Inferior parietal cortex (tissue), 1 donor: ENCODE measurements around the gene ARSG.
"Not testable (repeated sequence)": the region's sequence is repeated elsewhere in the genome, so short reads cannot be mapped to it uniquely, and the experiment has no call there.

Source experiments
- DNase-seq: peaks from one replicate; pipeline ENCODE4 v3.0.0-alpha.2; 2016; ENCODE audit errors: extremely low spot score

The ARSG gene

DNA sequence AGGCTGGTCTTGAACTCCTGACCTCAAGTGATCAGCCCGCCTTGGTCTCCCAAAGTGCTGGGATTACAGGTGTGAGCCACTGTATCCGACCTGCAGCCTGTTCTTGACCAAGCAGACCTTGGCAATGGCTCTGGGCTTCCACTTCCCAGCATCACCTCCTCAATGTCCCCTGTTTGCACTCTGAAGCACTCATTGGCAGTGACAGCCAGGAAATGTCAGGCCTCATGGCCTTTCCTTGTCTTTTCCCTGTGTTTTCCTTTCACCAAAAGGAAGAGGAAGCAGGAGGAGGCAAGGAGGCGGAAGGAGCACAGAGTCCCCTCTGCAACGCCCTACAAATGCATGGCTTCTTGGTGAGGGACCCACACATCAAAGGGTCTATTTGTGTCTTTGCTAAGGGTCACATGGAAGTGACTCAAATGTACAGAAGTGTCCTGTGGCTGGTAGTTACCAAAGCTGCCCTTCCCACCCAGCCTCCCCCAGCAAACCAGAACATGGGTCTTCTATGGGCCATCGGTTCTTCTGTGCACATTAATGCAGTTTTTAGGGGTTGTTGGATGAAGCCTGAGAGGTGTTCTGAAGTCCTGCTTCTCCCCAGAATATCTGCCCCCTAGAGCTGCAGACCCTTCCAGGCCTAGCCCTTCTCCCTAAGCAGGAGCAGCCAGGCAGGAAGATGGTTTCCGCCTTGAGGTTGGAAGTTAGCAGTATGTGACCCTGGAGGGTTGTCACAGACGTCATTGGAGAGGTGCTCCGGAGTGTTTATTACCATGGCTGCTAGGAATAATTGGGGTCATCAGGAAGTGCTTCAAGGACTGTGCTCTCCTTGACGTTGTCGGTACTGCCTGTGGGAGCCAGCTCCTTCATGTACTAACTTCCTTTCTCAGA is 105.2 kb downstream of the ARSG start:
- DNase-seq, result no peak

DNA sequence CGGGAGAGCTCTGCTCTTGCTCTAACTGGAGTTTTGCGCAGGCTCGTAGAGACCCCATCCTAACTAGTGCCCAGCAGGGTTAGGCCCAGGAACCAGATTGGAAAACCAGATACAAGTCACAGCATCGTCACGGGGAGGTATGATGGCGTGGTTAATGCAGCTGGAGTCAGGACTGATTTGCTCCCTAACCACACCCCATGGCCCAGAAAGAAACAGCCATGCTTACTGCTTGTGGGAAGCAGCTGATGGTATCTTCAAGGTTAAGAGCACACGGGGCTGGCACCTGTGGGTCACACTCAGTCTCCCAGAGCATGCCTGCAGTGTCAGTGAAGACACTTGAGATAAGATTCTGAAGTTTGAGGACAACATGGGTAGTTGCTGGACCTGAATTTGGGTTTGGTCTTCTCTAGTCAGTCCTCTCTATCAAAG is 105.8 kb downstream of the ARSG start:
- DNase-seq, result no peak

DNA sequence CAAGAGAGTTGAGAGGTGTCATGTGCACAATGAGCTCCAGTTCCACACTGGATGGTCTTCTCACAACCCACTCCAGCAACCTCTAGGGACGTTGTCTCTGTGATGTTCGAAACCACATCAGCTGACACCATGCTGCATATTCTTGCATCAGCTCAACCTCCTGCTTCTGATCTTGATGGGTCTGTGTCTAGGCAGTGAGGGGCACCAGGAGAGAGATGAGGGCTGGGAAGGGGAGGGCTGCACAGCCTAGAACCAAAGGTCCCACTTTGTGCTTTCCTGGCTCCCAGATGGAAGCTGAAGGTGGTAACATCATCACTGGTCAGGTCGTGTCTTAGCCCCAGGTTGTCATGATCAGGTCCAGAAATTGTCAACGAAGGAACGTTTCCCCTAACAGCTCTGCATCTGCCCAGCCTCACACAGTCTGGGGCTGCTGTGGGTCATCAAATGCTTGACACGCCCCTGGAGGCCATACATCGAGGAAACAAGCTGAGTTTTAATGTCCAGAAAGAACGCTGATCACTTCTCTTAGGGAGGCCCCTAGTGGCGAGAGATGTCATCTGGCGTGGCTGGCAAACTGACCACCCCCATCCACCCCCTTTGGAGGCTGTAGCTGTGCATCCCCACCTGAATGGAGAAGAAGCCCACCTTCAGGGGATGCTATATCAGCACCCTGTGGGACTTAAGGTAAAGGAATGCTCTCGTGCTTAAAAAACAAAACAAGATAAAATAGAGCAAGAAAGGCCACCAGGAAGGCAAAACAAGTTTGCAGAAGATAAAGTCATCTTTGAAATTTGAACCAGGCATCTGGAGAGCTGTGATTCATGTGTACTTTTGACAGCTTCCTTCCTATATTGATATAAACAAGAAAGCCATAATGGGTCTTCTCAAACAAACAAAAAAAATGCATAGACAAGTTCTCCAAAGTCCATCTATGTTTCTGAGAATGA is 107.7 kb downstream of the ARSG start:
- DNase-seq, result peak; percentile 42

DNA sequence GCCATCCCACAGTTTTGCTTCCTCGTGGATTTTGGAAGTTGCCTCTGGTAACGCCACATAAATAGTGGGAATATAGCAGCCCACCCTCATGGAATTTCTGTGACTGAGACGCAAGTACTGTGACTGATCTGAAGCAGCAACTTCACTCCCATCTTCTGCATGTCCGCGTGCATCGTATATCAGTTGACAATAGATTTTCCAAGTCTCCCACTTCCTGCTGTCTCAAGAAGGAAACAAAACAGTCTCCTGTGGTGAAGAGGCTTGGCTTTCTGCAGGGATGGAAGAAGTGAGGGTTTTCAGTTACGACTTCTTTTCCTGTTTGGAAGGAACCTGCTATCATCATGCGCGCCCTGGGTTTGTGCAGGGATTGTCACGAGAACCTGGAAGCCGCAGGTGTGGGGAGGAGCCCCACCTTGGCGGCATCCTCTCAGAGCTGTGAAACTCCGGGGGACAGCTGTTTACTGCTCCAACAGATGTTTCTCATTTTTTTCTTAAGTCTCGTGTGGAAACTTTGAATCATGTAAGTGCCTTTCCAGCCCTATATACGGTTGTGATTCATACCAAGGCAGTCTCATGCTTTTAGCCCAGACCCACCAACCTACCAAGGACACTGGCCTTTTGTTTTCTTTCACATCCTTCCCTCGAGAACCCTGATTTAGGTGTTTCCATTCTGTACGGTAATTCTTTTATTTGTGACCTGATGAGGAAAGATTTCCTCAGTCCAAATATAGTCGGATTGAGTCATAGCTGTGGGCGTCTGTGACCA is 108.5 kb downstream of the ARSG start:
- no peak for DNase-seq

DNA sequence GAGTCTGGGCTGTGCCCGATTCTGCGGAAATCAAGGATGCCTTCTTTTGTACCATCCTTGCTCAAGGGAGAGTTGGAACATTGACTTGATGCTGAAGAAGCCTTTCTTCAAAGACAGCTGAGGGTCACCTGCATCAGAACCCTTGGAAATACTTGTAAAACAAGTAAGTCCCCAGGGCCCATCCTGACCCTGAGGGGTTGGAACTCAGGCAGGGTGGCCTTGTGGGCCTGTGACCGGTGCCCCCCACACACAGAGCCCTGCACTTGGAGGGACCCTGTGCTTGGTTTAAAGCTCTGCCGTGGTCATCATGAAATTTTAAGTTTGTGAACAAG is 109.1 kb downstream of the ARSG start:
- DNase-seq, result peak; percentile 37

DNA sequence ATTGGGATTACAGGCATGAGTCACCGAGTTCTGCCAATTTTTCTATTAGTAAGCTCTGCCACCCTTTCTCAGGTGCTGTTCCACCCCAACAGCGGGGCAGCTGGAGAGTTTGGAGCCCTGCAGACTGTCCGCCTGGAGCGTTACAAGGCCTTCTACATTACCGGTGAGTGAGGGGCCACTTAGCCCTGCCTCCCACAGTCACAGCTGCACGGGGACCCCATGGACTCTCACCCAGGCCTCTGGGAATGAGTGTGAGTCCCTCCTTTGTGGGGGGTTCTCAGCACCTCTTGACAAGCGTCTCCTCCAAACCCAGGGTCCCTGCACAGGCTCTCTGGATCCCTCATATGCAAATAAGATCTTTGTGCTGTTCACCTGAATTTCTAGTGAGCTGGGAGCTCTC is 110.0 kb downstream of the ARSG start:
- DNase-seq, result no peak

DNA sequence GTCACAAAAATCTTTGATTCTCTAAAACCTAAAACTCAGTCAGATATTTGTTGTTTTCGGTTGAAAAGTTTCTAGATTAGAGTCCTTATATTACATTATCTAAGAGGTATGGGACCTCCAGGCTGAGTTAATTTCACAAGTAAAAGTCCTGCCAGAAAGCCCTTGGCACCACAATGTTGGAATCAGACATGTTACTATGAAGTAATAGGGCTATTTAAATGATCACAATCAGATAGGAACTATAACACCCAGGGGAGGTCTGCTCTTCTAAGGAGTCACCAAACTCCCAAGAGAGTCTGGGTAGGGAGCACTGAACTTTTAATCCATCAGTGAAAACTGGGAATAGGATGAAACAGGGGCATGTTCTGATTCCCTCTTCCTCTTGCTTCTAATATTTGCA is 111.8 kb downstream of the ARSG start:
- no peak for DNase-seq

DNA sequence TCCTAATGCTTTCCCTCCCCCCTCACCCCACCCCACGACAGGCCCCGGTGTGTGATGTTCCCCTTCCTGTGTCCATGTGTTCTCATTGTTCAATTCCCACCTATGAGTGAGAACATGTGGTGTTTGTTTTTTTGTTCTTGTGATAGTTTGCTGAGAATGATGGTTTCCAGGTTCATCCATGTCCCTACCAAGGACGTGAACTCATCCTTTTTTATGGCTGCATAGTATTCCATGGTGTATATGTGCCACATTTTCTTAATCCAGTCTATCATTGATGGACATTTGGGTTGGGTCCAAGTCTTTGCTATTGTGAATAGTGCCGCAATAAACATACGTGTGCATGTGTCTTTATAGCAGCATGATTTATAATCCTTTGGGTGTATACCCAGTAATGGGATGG is 112.5 kb downstream of the ARSG start:
- DNase-seq, result not testable (repeated sequence)

DNA sequence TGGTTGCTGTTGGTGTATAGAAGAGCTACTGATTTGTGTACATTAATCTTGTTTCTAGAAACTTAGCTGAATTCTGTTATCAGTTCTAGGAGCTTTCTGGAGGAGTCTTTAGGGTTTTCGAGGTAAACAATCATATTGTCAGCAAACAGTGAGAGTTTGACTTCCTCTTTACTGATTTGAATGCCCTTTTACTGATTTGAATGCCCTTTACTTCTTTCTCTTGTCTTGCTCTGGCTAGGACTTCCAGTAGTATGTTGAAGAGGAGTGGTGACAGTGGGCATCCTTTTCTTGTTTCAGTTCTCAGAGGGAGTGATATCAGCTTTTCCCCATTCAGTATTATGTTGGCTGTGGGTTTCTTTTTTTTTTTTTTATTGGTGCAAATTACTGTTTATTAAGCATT is 116.4 kb downstream of the ARSG start:
- not testable (repeated sequence) for DNase-seq

DNA sequence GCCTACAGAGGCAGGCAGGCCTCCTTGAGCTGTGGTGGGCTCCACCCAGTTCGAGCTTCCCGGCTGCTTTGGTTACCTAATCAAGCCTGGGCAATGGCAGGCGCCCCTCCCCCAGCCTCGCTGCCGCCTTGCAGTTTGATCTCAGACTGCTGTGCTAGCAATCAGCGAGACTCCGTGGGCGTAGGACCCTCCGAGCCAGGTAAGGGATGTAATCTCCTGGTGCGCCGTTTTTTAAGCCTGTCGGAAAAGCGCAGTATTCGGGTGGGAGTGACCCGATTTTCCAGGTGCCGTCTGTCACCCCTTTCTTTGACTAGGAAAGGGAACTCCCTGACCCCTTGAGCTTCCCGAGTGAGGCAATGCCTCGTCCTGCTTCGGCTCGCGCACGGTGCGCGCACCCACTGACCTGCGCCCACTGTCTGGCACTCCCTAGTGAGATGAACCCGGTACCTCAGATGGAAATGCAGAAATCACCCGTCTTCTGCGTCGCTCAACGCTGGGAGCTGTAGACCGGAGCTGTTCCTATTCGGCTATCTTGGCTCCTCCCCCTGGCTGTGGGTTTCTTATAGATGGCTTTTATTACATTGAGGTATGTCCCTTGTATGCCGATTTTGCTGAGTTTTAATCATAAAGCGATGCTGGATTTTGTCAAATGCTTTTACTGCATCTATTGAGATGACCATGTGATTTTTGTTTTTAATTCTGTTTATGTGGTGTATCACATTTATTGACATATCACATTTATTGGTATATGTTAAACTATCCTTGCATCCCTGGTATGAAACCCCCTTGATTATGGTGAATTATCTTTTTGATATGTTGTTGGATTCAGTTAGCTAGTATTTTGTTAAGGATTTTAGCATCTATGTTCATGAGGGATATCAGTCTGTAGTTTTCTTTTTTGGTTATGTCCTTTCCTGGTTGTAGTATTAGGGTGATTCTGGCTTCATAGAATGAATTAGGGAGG is 122.6 kb downstream of the ARSG start:
- DNase-seq, result not testable (repeated sequence)

DNA sequence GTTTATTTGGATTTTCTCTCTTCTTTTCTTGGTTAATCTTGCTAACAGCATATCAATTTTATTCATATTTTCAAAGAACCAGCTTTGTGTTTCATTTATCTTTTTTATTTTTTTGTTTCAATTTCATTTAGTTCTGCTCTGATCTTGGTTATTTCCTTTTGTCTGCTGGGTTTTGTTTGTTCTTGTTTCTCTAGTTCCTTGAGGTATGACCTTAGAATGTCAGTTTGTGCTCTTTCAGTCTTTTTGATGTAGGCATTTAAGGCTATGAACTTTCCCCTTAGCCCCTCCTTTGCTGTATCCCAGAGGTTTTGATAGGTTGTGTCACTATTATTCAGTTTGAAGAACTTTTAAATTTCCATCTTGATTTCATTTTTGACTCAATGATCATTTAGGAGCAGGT is 123.6 kb downstream of the ARSG start:
- DNase-seq, result not testable (repeated sequence)

DNA sequence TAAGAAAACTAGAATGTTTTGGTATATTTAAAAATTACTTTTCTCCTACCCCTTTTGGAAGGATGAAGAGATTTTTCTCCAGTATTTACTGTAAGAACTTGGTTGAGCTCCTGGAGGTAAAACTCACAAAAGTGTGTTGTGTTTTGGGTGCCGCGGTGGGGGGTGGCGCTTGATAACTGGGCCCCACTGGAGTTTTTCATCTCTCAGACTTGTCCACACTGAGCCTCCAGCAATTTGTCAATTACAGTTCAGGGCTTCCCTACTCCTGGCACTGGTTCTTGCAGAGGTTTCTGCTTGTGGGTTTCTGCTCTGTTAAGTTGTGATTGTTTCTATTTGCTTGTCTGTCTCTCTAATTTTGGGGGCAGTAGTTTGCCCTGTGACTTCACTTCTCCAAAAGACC is 126.0 kb downstream of the ARSG start:
- DNase-seq, result no peak

DNA sequence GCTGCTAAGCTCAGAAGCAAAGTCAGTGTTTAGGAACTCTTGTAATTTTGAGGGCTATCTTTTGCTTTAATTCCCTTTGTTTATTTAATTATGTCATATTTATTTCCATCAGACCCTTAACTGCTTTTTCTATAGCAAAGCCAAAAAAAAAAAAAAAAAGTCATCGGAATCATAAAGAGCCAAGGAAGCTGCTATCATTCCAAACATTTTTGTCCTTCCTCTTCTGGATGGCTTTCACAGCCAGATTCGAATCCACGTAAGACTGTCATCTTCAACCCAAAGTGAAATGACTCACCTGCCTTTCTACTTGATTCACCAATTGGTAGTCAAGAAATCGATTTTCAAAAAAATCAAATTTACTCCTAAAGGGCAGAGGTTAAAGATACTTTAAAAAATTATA is 127.6 kb downstream of the ARSG start:
- no peak for DNase-seq

DNA sequence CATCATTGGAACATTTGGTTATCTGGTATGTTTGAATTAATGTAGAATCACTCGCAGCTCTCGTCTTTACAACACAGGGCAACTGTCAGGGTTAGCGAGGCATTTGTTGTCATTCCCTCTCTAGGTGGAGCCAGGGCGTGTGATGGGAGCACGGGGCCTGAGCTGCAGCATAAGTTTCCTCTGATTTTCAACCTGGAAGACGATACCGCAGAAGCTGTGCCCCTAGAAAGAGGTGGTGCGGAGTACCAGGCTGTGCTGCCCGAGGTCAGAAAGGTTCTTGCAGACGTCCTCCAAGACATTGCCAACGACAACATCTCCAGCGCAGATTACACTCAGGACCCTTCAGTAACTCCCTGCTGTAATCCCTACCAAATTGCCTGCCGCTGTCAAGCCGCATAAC is 128.8 kb downstream of the ARSG start:
- no peak for DNase-seq

DNA sequence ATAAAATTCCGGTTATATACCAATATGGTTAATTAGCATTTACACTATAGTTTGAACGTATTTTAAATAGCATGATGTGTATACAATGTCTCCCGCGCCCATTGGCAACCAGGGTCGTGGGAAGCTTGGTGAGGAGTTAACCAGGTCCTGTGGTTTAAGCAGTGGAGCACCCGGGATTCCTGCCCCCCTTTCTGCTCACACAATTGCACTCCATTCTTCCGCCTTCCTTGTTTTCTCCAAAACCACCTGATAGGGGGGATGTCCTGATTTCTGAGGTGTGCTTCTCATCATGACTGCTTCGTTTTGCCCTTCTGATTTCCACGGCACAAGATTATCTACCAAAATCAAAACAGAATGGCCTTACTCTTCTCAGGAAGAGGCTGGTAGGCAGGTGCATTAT is 130.2 kb downstream of the ARSG start:
- no peak for DNase-seq

DNA sequence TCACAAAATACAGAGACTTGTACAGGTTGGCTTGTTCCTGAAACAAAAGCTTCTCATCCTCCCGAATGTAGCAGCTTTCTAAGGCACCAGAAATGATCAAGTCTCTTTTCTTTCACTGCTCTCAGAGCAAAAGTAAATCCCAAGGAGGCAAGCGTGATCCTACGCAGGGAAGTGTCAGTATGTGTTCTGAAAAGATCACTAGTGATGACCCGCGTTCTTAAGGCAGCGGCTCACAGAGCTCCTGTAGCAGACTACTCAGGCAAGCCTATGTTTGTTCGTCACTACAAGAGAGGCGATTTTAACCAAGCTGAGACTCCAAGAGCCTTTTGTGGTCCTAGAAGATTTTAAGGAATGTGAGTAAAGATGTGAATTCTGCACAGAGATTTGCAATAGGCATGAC is 131.5 kb downstream of the ARSG start:
- DNase-seq, result no peak

DNA sequence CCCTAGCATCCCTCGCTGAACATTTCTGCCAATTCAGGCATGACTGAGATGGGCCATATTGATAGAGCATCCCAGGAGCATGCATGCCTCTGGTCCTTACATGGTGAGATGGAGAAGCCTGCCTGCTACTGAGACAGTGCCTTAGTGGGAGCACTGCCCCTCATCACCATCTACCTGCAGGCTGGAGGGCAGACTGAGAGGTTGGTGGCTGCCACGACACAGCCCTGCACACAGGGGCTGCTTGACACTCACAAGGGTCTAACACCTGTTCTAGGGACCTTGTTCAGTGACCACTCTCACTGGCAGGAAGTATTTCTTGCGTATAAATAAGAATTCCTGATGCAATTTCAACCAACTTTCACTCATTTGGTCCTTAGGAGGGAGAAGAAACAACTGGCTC is 132.0 kb downstream of the ARSG start:
- no peak for DNase-seq

DNA sequence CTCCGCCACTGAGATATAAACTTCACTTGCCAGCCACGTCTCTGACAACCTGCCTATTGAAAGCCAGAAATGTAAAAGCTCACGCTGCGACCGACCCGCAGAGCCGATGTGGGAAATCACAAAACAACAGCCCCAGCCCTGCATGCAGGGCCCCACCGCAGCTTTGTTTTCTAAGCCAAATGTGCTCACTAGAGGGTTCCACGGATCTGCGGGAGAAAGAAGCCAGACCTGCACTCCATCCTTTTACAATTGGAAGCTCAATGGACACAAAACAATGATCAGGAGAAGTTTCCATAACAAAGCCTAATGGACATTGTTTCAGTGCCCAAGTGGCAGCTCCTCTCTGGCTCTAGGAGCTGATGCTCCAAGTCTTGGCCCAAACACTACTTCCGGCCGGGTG is 132.9 kb downstream of the ARSG start:
- no peak for DNase-seq

DNA sequence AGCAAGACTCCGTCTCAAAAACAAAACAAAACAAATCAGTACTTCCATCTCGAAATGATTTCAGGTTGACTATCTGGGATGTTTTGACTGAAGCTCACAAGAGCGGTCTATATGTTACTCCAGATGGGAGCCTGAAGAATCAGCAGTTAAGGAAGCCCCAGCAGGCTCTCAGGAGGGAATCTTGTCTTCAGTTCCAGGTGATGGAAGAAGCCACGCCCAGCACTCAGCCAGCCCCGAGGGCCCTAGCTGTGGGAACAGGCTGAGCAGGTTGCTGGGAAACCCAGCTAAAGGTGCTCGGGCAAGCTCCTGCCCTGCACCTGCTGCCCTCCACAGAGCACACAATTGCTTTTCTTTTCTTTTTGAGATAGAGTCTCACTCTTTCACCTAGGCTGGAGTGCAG is 133.6 kb downstream of the ARSG start:
- no peak for DNase-seq

DNA sequence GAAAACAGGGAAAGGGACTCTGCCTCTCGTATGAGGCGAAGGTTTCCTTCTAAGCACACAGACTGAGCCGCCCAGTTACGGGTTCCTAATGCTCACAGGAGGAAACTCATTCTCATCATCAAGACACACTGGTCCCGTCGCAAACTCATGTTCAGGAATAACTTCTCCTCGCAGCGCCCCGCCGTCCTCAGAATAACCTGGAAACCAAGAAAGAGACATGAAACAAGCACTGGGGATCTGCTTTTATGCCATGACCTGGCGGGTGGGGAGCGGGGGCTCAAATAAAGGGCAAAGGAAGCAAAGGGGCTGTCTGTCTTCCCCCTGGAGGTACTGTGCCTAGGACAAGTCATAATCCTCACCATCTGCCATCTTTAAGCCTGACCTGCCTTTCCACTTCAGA is 134.7 kb downstream of the ARSG start:
- DNase-seq, result no peak

DNA sequence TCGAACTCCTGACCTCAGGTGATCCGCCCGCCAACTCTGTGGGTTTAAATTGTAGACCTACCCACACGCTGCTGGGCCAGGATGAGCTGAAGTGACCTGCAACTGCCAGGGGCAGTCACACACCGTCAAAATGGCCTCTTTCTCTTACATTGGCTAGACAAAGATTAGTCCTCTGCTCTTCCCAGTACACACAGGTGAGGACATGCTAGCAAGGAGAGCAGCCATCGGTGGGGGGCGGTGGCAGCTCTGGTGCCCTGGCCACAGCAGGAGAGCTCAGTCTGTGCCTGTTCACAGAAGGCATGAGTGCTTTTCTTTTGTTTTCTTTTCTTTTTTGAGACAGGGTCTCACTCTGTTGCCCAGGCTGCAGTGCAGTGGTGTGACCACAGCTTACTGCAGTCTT is 136.3 kb downstream of the ARSG start:
- DNase-seq, result no peak
